ENCODE results near the gene COQ7. TPM values are rescaled to one million over a fixed set of nuclear protein-coding genes. Genes with fewer than 3 reads are reported as not detected.

The COQ7 gene
- total and polyA plus RNA-seq, 2 experiments from 2014 or later = 17.9 to 21.7 TPM

GRCh38 chr16:19108409-19109287 is 41.2 kb downstream of the COQ7 start:
- Mint-ChIP-seq H3K27me3 (ENCODE audit: insufficient read depth, low read depth, poor library complexity) (peaks cover 15% of the 10 kb centered on the region), H3K4me3 (no peak overlapping the region), H3K36me3 (ENCODE audit: low read depth) (no peaks in the 10 kb centered on the region), H3K9me3 (no peaks in the 10 kb centered on the region), H3K4me1 (peaks cover 15% of the 10 kb centered on the region), H3K27ac (no peak overlapping the region)
- H3F3A ChIP-seq (replicated peaks; ENCODE audit: low read depth) = no peaks in the 10 kb centered on the region
- H3K9me2 ChIP-seq (ENCODE audit: insufficient read depth) = no peaks in the 10 kb centered on the region
- DNase-seq (ENCODE audit: low spot score) = no peak
- no peak overlapping the region for H2AFZ ChIP-seq
- no peak overlapping the region for H3K4me3 ChIP-seq
- no peaks in the 10 kb centered on the region for H3K79me2 ChIP-seq (replicated peaks; ENCODE audit: insufficient read depth)
- no peaks in the 10 kb centered on the region; the same call in 1 of the 2 replicates for H3K4me1 ChIP-seq (ENCODE audit: insufficient read depth)
- H3K27ac ChIP-seq (ENCODE audit: low read depth) = no peak overlapping the region
- no peak for ATAC-seq
- H3K27me3 ChIP-seq (ENCODE audit: insufficient read depth) = peaks cover 15% of the 10 kb centered on the region
- no peak overlapping the region for H3K4me2 ChIP-seq
- TF ChIP-seq CREB1 (CRISPR knock-in tag; IDR thresholded peaks at IDR 0.05; ENCODE audit: low read depth) (no peak), ZNF331 (CRISPR knock-in tag; IDR thresholded peaks at IDR 0.05; ENCODE audit: low read depth) (no peak), ETS1 (IDR thresholded peaks at IDR 0.05) (no peak), CTCF (conservative IDR thresholded peaks at IDR 0.05; ENCODE audit: low read depth in 2 of 2) (no peak), NANOG (IDR thresholded peaks at IDR 0.05; ENCODE audit: borderline replicate concordance) (no peak), REST (IDR thresholded peaks at IDR 0.05; ENCODE audit: unreplicated experiment) (no peak), STAT1 (IDR thresholded peaks at IDR 0.05; ENCODE audit: unreplicated experiment) (no peak), EZH2phosphoT487 (IDR thresholded peaks at IDR 0.05; ENCODE audit: unreplicated experiment) (no peak), POLR2AphosphoS5 (IDR thresholded peaks at IDR 0.05; ENCODE audit: low read depth) (no peak), JUNB (IDR thresholded peaks at IDR 0.05; ENCODE audit: unreplicated experiment) (no peak), ZNF462 (CRISPR knock-in tag; IDR thresholded peaks at IDR 0.05) (no peak), EZH2 (IDR thresholded peaks at IDR 0.05; ENCODE audit: low read depth, unreplicated experiment) (no peak), ZNF114 (CRISPR knock-in tag; IDR thresholded peaks at IDR 0.05) (no peak)
- H3K36me3 ChIP-seq (ENCODE audit: insufficient read depth) = no peaks in the 10 kb centered on the region
- H4K20me1 ChIP-seq (replicated peaks; ENCODE audit: insufficient read depth) = no peaks in the 10 kb centered on the region

Data from GM23338 (cell line).